DND-41 (cell line): ENCODE measurements around the gene FOXRED2.

Source experiments
- ATAC-seq: fragments of 200-7000 bp; cut with Tn5 transposase; 3 replicates; pipeline ENCODE4 v1.9.1; 2021; ENCODE audit warnings: low read depth; ENCODE audit not compliant: insufficient read depth
- DNase-seq: peaks from one replicate; pipeline ENCODE4 v3.0.0-alpha.2; 2020
- H2AFZ ChIP-seq: 2 replicates; pipeline ENCODE4 v1.6.0; 2012; ENCODE audit warnings: low read depth, low read length
- H3K27ac ChIP-seq: 2 replicates; pipeline ENCODE4 v1.5.1; 2012; ENCODE audit warnings: low read length, inconsistent platforms
- H3K27me3 ChIP-seq: fragments of 200-600 bp; sonication (generic); 2 replicates; pipeline ENCODE4 v1.6.0; 2012; ENCODE audit warnings: low read length, mild to moderate bottlenecking, inconsistent platforms; ENCODE audit not compliant: insufficient read depth, poor library complexity
- H3K36me3 ChIP-seq: 2 replicates; pipeline ENCODE4 v1.5.1; 2012; ENCODE audit warnings: low read length, inconsistent platforms; ENCODE audit not compliant: insufficient read depth
- H3K4me1 ChIP-seq: 2 replicates; pipeline ENCODE4 v1.5.1; 2012; ENCODE audit warnings: mild to moderate bottlenecking, low read length; ENCODE audit not compliant: insufficient read depth
- H3K4me2 ChIP-seq: 2 replicates; pipeline ENCODE4 v1.6.0; 2012; ENCODE audit warnings: mild to moderate bottlenecking, moderate library complexity, low read length, inconsistent platforms; ENCODE audit not compliant: insufficient read depth
- H3K4me3 ChIP-seq, 2 experiments: fragments of 200-600 bp in 1 of 2; shearing (Covaris generic) in 1 of 2; 2 replicates each; pipeline ENCODE4 v1.5.1; 2012 to 2016; ENCODE audit warnings: inconsistent platforms in 2 of 2, low read length in 2 of 2, mild to moderate bottlenecking in 2 of 2, low read depth in 1 of 2, moderate library complexity in 1 of 2
- H3K79me2 ChIP-seq: 2 replicates; pipeline ENCODE4 v1.6.0; 2012; ENCODE audit warnings: low read length, inconsistent platforms; ENCODE audit not compliant: insufficient read depth
- H3K9ac ChIP-seq: 2 replicates; pipeline ENCODE4 v1.6.0; 2012; ENCODE audit warnings: low read depth, mild to moderate bottlenecking, inconsistent platforms, low read length, moderate library complexity
- H3K9me3 ChIP-seq: 2 replicates; pipeline ENCODE4 v1.5.1; 2012; ENCODE audit warnings: low read length, moderate library complexity, mild to moderate bottlenecking, inconsistent platforms; ENCODE audit not compliant: insufficient read depth, severe bottlenecking
- H4K20me1 ChIP-seq: 2 replicates; pipeline ENCODE4 v1.6.0; 2012; ENCODE audit warnings: low read length; ENCODE audit not compliant: insufficient read depth
- CTCF ChIP-seq: IDR thresholded peaks from 2 replicates; pipeline ENCODE4 v1.5.1; 2012; ENCODE audit warnings: borderline replicate concordance, low read length, moderate library complexity, mild to moderate bottlenecking; ENCODE audit not compliant: poor library complexity, severe bottlenecking; ENCODE audit errors: extremely low read depth
- EZH2 ChIP-seq: IDR thresholded peaks from 3 replicates; pipeline ENCODE4 v1.6.1; 2012; ENCODE audit warnings: borderline replicate concordance, low read depth, mild to moderate bottlenecking, moderate library complexity, low read length, inconsistent platforms; ENCODE audit not compliant: severe bottlenecking

Gene FOXRED2

GRCh38 chr22:36464715-36465231 lies 42.1 kb downstream of the FOXRED2 start:
- Histone ChIP-seq H3K4me2 (no peak overlapping the region), H3K9ac (no peak overlapping the region), H3K4me3 (no peak overlapping the region), H3K79me2 (no peaks in the 10 kb centered on the region), H3K4me1 (peaks cover 13% of the 10 kb centered on the region), H4K20me1 (no peaks in the 10 kb centered on the region), H2AFZ (no peak overlapping the region), H3K36me3 (peaks cover 37% of the 10 kb centered on the region), H3K9me3 (no peaks in the 10 kb centered on the region), H3K27me3 (no peaks in the 10 kb centered on the region), H3K27ac (no peak overlapping the region)
- DNase-seq (no peak), ATAC-seq (no peak)
- TF ChIP-seq EZH2 (no peak), CTCF (no peak)

GRCh38 chr22:36463783-36464184 lies 43.1 kb downstream of the FOXRED2 start:
- Histone ChIP-seq H3K9me3 (no peaks in the 10 kb centered on the region), H3K36me3 (peaks cover 31% of the 10 kb centered on the region), H2AFZ (no peak overlapping the region), H4K20me1 (no peaks in the 10 kb centered on the region), H3K4me3 (no peak overlapping the region), H3K27me3 (no peaks in the 10 kb centered on the region), H3K27ac (no peak overlapping the region), H3K79me2 (no peaks in the 10 kb centered on the region), H3K4me1 (peaks cover 13% of the 10 kb centered on the region), H3K4me2 (no peak overlapping the region), H3K9ac (no peak overlapping the region)
- TF ChIP-seq CTCF (no peak), EZH2 (no peak)
- DNase-seq = no peak
- ATAC-seq = no peak

GRCh38 chr22:36461665-36462649 lies 44.9 kb downstream of the FOXRED2 start:
- no peak for ATAC-seq
- Histone ChIP-seq H3K79me2 (no peaks in the 10 kb centered on the region), H4K20me1 (no peaks in the 10 kb centered on the region), H3K27me3 (no peaks in the 10 kb centered on the region), H3K36me3 (peaks cover 17% of the 10 kb centered on the region), H3K4me2 (no peak overlapping the region), H2AFZ (no peak overlapping the region), H3K4me3 (no peak overlapping the region), H3K9me3 (no peaks in the 10 kb centered on the region), H3K9ac (no peak overlapping the region), H3K27ac (no peak overlapping the region), H3K4me1 (no peaks in the 10 kb centered on the region; the same call in 1 of the 2 replicates)
- no peak for DNase-seq
- no peak for TF ChIP-seq EZH2
- no peak for TF ChIP-seq CTCF
